HG03097 (cell line): ENCODE measurements around the gene PCLAF.
"Not testable (repeated sequence)": the region's sequence is repeated elsewhere in the genome, so short reads cannot be mapped to it uniquely, and the experiment has no call there.

Source experiments
- ATAC-seq: cut with Tn5 transposase; IDR thresholded peaks from one replicate; pipeline ENCODE4 v1.9.1; 2021; ENCODE audit not compliant: unreplicated experiment, low FRiP score

The PCLAF gene

DNA sequence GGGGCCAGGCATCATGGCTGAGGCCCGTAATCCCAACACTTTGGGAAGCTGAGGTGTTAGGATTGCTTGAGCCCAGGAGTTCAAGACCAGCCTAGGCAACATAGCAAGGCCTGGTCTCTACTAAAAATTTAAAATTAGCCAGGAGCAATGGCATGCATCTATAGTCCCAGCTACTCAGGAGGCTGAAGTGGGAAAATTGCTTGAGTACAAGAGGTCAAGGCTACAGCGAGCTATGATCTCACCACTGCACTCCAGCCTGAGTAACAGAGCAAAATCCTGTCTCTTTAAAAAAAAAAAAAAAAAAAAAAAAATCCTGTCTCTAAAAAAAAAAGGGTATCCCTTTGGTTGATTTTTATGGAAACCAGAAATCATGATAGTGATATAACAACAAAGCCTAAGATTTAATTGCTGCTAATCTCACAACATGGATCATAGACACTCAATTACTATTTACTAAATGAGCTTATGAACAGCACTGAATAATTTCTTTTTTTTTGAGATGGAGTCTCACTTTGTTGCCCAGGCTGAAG lies 12.1 kb downstream of the PCLAF start:
- no peak for ATAC-seq

GRCh38 chr15:64361259-64361658 lies 20.0 kb downstream of the PCLAF start:
- no peak for ATAC-seq

GRCh38 chr15:64356710-64357040 lies 24.6 kb downstream of the PCLAF start:
- no peak for ATAC-seq

DNA sequence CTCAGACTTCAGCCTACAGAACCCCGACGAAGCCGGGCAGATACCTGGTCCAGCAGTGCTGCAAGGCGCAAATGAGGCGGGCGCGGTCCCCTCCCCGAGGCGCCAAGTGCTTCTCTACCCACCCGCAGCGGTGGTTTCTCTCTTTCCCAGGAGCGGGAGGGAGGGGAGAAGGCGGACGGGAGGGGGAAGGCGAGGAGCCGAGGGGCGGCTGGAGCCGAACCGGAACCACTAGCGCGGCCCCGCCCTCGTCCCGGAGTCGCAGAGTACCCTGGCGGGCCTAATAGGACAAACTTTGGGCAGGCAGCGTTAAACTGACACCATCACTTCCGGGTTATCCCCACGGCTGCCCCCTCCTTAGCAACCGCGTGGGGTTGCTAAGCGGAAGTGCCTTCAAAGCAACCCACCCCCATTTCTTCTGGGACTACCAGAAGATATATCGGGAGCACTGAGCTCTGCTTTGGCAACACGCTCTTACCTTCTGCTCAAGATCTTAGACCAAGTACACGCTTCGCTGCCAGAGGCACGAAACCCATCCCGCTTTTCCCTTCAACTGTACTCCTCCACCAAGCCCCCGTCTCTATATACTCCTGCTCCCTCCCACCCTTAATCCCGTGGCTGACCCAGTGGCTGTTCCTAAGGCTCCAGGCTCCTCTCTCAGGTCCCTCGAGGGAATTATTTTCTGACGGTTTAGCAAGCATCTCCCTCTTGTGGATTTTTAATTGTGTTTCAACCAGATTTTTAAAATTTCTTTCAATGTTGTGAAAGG lies 25.1 kb downstream of the PCLAF start, which contains the start of gene CSNK1G1:
TSS of gene CSNK1G1 (minus strand) at position 230 of the 766 bp plus-strand sequence. CDS start 55,674 bp downstream, outside the sequence.
- ATAC-seq: peak; percentile 85

DNA sequence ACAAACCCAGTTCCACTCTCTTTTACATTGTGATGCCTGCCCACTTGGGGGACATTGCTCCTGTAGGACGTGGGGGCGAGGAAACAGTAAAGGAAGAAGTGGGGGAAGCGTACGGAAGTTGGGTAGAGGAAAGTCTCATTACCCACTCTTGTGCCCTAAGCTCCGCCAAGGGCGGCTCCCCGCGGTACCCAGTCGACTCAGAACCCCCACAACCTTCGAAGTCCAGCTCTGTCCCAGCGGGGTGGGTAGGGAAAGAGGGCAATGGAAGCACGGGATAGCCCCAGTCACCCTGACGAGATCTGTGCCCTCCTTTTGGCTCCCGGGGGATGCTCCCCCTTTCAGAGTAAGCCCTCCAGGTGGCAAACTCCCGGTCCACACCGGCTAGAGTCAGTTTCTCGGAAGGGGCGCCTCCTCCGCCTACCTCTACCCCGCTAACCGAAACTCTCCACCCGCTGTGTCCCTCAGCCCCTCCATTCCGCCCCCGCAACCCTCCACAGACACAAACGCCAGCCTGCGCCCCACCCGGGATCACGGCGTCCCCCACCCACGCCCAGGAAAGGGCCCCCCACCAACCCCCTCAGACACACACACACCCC lies 25.8 kb downstream of the PCLAF start:
- ATAC-seq: no peak

DNA sequence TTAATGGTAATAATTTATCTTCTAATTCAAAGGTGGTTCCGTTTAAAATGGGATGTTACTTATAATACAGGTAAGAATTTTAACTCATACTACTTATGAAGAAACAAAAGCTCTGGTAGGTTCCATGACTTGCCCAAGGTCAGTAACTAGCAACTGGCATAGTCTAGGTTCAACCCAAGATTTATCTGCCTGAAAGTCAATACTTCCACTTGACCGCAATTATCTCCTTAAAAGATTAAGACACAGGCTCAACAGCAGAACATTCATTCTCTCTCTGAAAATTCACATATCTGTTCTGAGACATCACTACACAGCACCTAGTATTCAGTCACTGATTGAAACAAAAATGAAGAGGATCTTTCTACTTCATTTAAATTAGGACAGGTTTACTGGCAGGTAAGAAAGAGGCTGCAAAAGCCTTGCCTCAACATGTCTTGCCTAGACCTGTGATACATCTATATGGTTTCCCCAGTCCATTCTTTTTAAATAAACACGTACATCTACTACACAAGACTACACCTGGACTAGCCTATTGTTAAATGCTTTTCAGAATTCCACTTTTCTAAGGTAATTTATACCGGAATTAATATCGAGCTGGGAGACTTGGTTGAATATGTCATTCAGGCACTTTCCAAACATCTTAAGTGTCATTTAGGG lies 26.4 kb downstream of the PCLAF start:
- ATAC-seq: no peak

DNA sequence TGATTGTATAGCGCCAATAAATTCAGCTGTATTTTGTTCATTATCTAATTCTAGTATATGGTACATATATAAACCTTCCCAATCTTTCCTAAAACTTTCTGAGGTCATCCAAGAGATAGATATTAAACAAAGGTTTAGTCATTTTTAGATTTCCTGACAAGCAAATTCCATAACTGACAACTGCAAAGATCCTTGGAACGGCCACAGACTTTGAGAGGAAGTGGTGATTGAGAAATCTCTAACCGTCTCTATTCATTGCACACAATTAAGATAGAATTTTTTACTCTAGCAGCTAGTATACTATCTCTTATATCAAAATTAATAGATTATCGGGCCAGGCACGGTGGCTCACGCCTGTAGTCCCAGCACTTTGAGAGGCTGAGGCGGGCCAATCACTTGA lies 30.0 kb downstream of the PCLAF start:
- ATAC-seq: no peak

DNA sequence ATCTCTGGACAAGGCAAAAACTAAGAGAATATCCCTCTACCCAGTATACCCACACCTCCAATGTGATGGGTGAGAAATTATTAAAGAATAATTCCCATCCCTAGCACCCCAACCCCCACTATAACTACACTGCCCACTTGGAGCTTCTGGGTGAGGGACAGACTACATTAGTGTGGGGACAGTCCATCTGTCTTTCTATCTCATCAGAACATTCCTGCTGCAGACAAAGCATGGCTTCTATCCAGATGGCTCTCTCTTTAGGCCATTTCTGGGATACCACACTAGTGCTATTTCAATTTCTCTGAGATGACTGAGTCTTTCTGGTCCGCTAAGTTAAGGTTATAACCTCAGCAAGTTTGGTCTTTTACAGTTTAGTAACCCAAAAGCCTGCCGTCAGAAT lies 31.9 kb downstream of the PCLAF start:
- no peak for ATAC-seq

DNA sequence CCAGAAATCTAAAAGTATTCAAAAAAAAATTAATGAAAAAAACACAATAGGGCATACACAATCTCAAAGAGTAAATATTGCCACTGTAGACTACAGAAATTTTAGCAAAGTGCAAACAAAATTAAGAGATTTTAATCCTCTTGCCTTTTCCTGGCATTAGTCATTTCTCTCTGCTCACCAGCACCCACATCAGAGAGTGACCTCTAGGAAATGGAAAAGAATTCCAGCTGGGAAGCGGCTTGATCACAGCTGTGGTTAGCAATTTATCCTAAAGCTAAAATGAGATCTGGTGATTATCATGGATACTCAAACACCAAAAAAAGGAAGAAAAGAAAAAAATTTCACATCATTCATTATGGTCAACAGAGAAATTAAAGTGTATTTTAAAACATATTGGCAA lies 32.8 kb downstream of the PCLAF start:
- ATAC-seq: no peak

- not testable (repeated sequence) for ATAC-seq
Observed at GRCh38 chr15:64346242-64346641, 35.0 kb downstream of the PCLAF start.

GRCh38 chr15:64344651-64345294 lies 36.5 kb downstream of the PCLAF start:
- no peak for ATAC-seq

GRCh38 chr15:64343841-64344240 lies 37.4 kb downstream of the PCLAF start:
- no peak for ATAC-seq

- no peak for ATAC-seq
Observed at GRCh38 chr15:64343222-64343621, 38.0 kb downstream of the PCLAF start.

- no peak for ATAC-seq
Observed at GRCh38 chr15:64341961-64342360, 39.3 kb downstream of the PCLAF start.

GRCh38 chr15:64340355-64340754 lies 40.9 kb downstream of the PCLAF start:
- no peak for ATAC-seq

- ATAC-seq: no peak
Observed at GRCh38 chr15:64337761-64338160, 43.5 kb downstream of the PCLAF start.

- ATAC-seq: no peak
Observed at GRCh38 chr15:64333986-64334929, 47.0 kb downstream of the PCLAF start.

GRCh38 chr15:64333516-64333915 lies 47.7 kb downstream of the PCLAF start:
- ATAC-seq: no peak

GRCh38 chr15:64331668-64332067 lies 49.6 kb downstream of the PCLAF start:
- ATAC-seq: not testable (repeated sequence)

GRCh38 chr15:64326975-64327374 lies 54.3 kb downstream of the PCLAF start:
- not testable (repeated sequence) for ATAC-seq
